K562 (cell line): Measurements from ENCODE around the gene HMCN1. TPM values are rescaled to one million over a fixed set of nuclear protein-coding genes. Genes with fewer than 3 reads are reported as not detected.

Experiments
- ATF1 ChIP-seq, 2 experiments: fragments of 450-650 bp in 1 of 2; IDR thresholded peaks; 2 replicates each; pipeline ENCODE4 v1.6.1; 2016; ENCODE audit warnings: missing compliant biosample characterization in 1 of 2, missing genetic modification characterization in 1 of 2
- ATF2 ChIP-seq: sonication (generic); formaldehyde crosslinking; IDR thresholded peaks from 2 replicates; pipeline ENCODE4 v1.8.1; 2022; ENCODE audit warnings: missing genetic modification reagents
- BCLAF1 ChIP-seq, 2 experiments: fragments of 450-650 bp in 1 of 2; IDR thresholded peaks; 2 replicates each; pipeline ENCODE4 v1.6.1; 2011 to 2017; ENCODE audit warnings: low read depth in 2 of 2, antibody characterized with exemption in 1 of 2, borderline replicate concordance in 1 of 2, low read length in 1 of 2, mild to moderate bottlenecking in 1 of 2, mixed read lengths in 1 of 2; ENCODE audit not compliant: control insufficient read depth in 1 of 2
- CHD1 ChIP-seq: fragments of 200-600 bp; sonication (generic); IDR thresholded peaks from one replicate; pipeline ENCODE4 v1.6.1; 2012; ENCODE audit warnings: mild to moderate bottlenecking, moderate library complexity, low read length, inconsistent platforms
- CREB1 ChIP-seq, 2 experiments: sonication (generic) in 1 of 2; formaldehyde crosslinking in 1 of 2; IDR thresholded peaks; 2 replicates each; pipeline versions ENCODE4 v1.6.1 to v1.8.0; 2012 to 2022; ENCODE audit warnings: inconsistent platforms in 1 of 2, mild to moderate bottlenecking in 1 of 2, missing genetic modification reagents in 1 of 2, moderate library complexity in 1 of 2
- CREM ChIP-seq: IDR thresholded peaks from 2 replicates; pipeline ENCODE4 v1.6.1; 2014; ENCODE audit warnings: antibody characterized with exemption, low read depth
- ETV6 ChIP-seq, 3 experiments: fragments of 150-350 bp in 1 of 3; sonication (generic) in 1 of 3; formaldehyde crosslinking in 1 of 3; IDR thresholded peaks; 2 replicates each; pipeline versions ENCODE4 v1.6.1 to v1.8.0; 2014 to 2022; ENCODE audit warnings: borderline replicate concordance in 2 of 3, low read depth in 2 of 3, antibody characterized with exemption in 1 of 3, low read length in 1 of 3, mild to moderate bottlenecking in 1 of 3, missing genetic modification reagents in 1 of 3
- FOXA3 ChIP-seq, 2 experiments: fragments of 450-650 bp in 1 of 2; sonication (generic) in 1 of 2; formaldehyde crosslinking; IDR thresholded peaks in 1 of 2; conservative IDR thresholded peaks in 1 of 2; 2 replicates each; pipeline versions ENCODE4 v1.4.0 to v1.8.0; 2020 to 2022; ENCODE audit warnings: mild to moderate bottlenecking in 2 of 2, missing genetic modification reagents in 1 of 2
- FOXO4 ChIP-seq: fragments of 450-650 bp; formaldehyde crosslinking; IDR thresholded peaks from 2 replicates; pipeline ENCODE4 v1.4.0; 2020; ENCODE audit warnings: mild to moderate bottlenecking, moderate library complexity
- HDAC3 ChIP-seq: fragments of 450-650 bp; IDR thresholded peaks from 2 replicates; pipeline ENCODE4 v1.6.1; 2018; ENCODE audit warnings: borderline replicate concordance, mild to moderate bottlenecking, moderate library complexity; ENCODE audit not compliant: partially characterized antibody
- HEY1 ChIP-seq: fragments of 250-450 bp; sonication (Bioruptor Pico); IDR thresholded peaks from 2 replicates; pipeline ENCODE4 v1.5.0; 2020; ENCODE audit warnings: mild to moderate bottlenecking, moderate library complexity, borderline replicate concordance
- NELFE ChIP-seq: IDR thresholded peaks from 2 replicates; pipeline ENCODE4 v1.6.1; 2011; ENCODE audit warnings: mild to moderate bottlenecking; ENCODE audit not compliant: insufficient read depth, insufficient read length
- RFX1 ChIP-seq: fragments of 450-650 bp; IDR thresholded peaks from 2 replicates; pipeline ENCODE4 v1.6.1; 2016; ENCODE audit warnings: mild to moderate bottlenecking, moderate library complexity
- TBP ChIP-seq: optimal IDR thresholded peaks from 2 replicates; pipeline ENCODE3; 2011; ENCODE audit warnings: low read depth, low read length, improper control_type of control experiment
- ZNF707 ChIP-seq: fragments of 250-450 bp; sonication (Bioruptor Pico); conservative IDR thresholded peaks from 2 replicates; pipeline ENCODE4 v1.8.0; 2022; ENCODE audit warnings: inconsistent platforms, mild to moderate bottlenecking, moderate library complexity
- polyA plus RNA-seq, 8 experiments: library from polyadenylated mRNA; depleted of rRNA in 4 of 8; stranded (reverse) in 5 of 8; unstranded in 3 of 8; fragments of >200 nt; fragmentation: Nextera tagmentation in 2 of 8; fragmentation: Illumina TruSeq in 1 of 8; extraction: Ambion mirVana in 2 of 8; extraction: Trizol in 1 of 8; gene quantifications; 2 replicates each; pipeline versions ENCODE4 v1.2.1 to v1.2.3, GENCODE V29; 2011 to 2014; ENCODE audit warnings: inconsistent platforms in 1 of 8, missing spikeins in 1 of 8
- total RNA-seq, 7 experiments: library from RNA; depleted of rRNA in 6 of 7; stranded (reverse); fragments of >200 nt in 6 of 7; fragmentation: Illumina TruSeq in 2 of 7; extraction: Trizol in 2 of 7; gene quantifications; 2 replicates each; pipeline versions ENCODE4 v1.2.1 to v1.2.3, GENCODE V29; 2011 to 2021; ENCODE audit warnings: low replicate concordance in 1 of 7
- TF ChIP-seq, protein P1 (sequence below): fragments of 250-450 bp; sonication (Bioruptor Pico); IDR thresholded peaks from 2 replicates; pipeline ENCODE4 v1.4.0; 2020

The HMCN1 gene
- total and polyA plus RNA-seq, 9 of the 15 experiments (the other 6 are each of a cell fraction or from before 2014, with no cell fraction given), result 0.07 to 0.36 (median 0.21) TPM

DNA sequence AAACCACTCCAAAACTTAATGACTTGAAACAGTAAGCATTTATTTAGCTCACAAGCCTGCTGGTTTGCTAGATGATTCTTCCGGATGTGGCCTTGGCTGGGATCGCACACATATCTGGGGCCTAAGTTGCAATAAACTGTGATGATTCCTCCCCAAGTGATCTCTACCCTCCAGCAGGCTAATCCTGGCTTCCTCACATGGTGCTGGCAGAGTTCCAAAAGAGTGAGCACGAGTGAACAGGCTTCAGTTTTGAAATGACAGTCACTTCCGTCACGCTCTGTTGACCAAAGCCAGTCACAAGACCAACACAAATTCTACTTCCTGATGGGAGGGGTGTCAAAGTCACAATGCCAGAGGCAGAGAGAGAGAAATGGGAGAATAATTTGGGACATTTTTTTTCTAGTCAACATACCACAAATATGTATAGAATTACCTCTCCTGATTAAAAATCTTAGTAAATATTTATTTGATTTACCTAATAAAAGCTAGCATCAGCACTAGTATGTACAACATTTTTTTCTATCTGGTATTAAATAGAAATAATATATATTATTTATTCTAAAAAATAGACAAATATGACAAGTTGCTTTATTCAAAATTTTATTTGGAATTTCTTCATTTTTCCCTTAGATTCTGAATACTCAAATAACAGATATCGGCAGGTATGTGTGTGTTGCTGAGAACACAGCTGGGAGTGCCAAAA is 348.2 kb downstream of the HMCN1 start (continued):
- TF ChIP-seq RFX1 (no peak), CREB1 (IDR thresholded peaks at IDR 0.05) (peak; percentile 83), CREB1 (CRISPR knock-in tag; IDR thresholded peaks at IDR 0.05) (peak; percentile 61; the same call in 1 of the 2 replicates), BCLAF1 (IDR thresholded peaks at IDR 0.05; ENCODE audit: borderline replicate concordance in 1 of 2, control insufficient read depth in 1 of 2, low read depth in 2 of 2, low read length in 1 of 2) (peak in 1 of 2 experiments; percentile 56; a peak in 1 of 4 replicates), NELFE (no peak), ATF2 (no peak), HDAC3 (peak; percentile 34), ZNF707 (CRISPR knock-in tag) (no peak), TBP (no peak), CREM (peak; percentile 94), ETV6 (IDR thresholded peaks at IDR 0.05; ENCODE audit: borderline replicate concordance in 1 of 2, low read depth in 2 of 2, low read length in 1 of 2) (peak in 1 of 2 experiments; percentile 70; a peak in 1 of 4 replicates), ETV6 (CRISPR knock-in tag; IDR thresholded peaks at IDR 0.05; ENCODE audit: borderline replicate concordance) (no peak), FOXA3 (CRISPR knock-in tag; conservative IDR thresholded peaks at IDR 0.05 in 1 of 2, IDR thresholded peaks at IDR 0.05 in 1 of 2) (peak; percentile 69 to 96; a peak in 3 of 4 replicates), CHD1 (no peak), ATF1 (CRISPR knock-in tag; IDR thresholded peaks at IDR 0.05) (no peak), ATF1 (tag; IDR thresholded peaks at IDR 0.05) (peak; percentile 91), FOXO4 (CRISPR knock-in tag) (no peak), HEY1 (CRISPR knock-in tag) (no peak)
- TF ChIP-seq, protein P1, sequence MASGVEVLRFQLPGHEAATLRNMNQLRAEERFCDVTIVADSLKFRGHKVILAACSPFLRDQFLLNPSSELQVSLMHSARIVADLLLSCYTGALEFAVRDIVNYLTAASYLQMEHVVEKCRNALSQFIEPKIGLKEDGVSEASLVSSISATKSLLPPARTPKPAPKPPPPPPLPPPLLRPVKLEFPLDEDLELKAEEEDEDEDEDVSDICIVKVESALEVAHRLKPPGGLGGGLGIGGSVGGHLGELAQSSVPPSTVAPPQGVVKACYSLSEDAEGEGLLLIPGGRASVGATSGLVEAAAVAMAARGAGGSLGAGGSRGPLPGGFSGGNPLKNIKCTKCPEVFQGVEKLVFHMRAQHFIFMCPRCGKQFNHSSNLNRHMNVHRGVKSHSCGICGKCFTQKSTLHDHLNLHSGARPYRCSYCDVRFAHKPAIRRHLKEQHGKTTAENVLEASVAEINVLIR (CRISPR knock-in tag), result peak; percentile 61; the same call in 1 of the 2 replicates
